ENCODE data around the gene STX16. TPM values are rescaled to one million over a fixed set of nuclear protein-coding genes. Genes with fewer than 3 reads are reported as not detected.

STX16 gene
- total RNA-seq = 44.5 to 58.1 TPM (median 50.4 TPM) in 3 replicates
- long read RNA-seq, full-length matches to known transcripts = 6 of 13 reads
- long read RNA-seq, partial matches to known transcripts = 2 of 13 reads
- long read RNA-seq, other reads (novel, unspliced or antisense) = 5 of 13 reads

GRCh38 chr20:58650776-58651558, at the start of gene STX16:
Gene STX16 (plus strand): TSS chr20:58651283. CDS start chr20:58652007, 724 bp downstream.
- H3K27ac Mint-ChIP-seq (ENCODE audit: unreplicated experiment) = peak within 1 kb of the TSS; percentile 99
- H3K9me3 Mint-ChIP-seq (ENCODE audit: low read depth) = no peaks in the 10 kb centered on the region
- peak within 1 kb of the TSS; percentile 96 for H3K4me3 Mint-ChIP-seq (ENCODE audit: unreplicated experiment)
- no peaks in the 10 kb centered on the region for H3K36me3 Mint-ChIP-seq (ENCODE audit: low read depth)
- H3K27me3 Mint-ChIP-seq (ENCODE audit: low read depth) = no peaks in the 10 kb centered on the region
- H3K4me1 Mint-ChIP-seq (ENCODE audit: low read depth) = peaks cover 42% of the 10 kb centered on the region
- no peak for DNase-seq (ENCODE audit: low spot score)
- peak; percentile 88 for TF ChIP-seq CTCF (IDR thresholded peaks at IDR 0.05)

- H3K4me3 Mint-ChIP-seq (ENCODE audit: unreplicated experiment) = no peak overlapping the region
- DNase-seq (ENCODE audit: low spot score) = no peak
- peaks cover 29% of the 10 kb centered on the region for H3K4me1 Mint-ChIP-seq (ENCODE audit: low read depth)
- peaks cover 3% of the 10 kb centered on the region for H3K9me3 Mint-ChIP-seq (ENCODE audit: low read depth)
- no peaks in the 10 kb centered on the region for H3K36me3 Mint-ChIP-seq (ENCODE audit: low read depth)
- no peak overlapping the region for H3K27ac Mint-ChIP-seq (ENCODE audit: unreplicated experiment)
- TF ChIP-seq CTCF (IDR thresholded peaks at IDR 0.05) = no peak
- H3K27me3 Mint-ChIP-seq (ENCODE audit: low read depth) = no peaks in the 10 kb centered on the region
Measured at GRCh38 chr20:58602124-58602523, 49.0 kb upstream of the STX16 start.

GRCh38 chr20:58603721-58604120, 47.4 kb upstream of the STX16 start:
- no peaks in the 10 kb centered on the region for H3K27me3 Mint-ChIP-seq (ENCODE audit: low read depth)
- no peak for DNase-seq (ENCODE audit: low spot score)
- peaks cover 3% of the 10 kb centered on the region for H3K9me3 Mint-ChIP-seq (ENCODE audit: low read depth)
- peaks cover 14% of the 10 kb centered on the region for H3K4me1 Mint-ChIP-seq (ENCODE audit: low read depth)
- H3K36me3 Mint-ChIP-seq (ENCODE audit: low read depth) = no peaks in the 10 kb centered on the region
- TF ChIP-seq CTCF (IDR thresholded peaks at IDR 0.05) = no peak
- H3K4me3 Mint-ChIP-seq (ENCODE audit: unreplicated experiment) = no peak overlapping the region
- peak overlapping the region; percentile 50 for H3K27ac Mint-ChIP-seq (ENCODE audit: unreplicated experiment)

- no peaks in the 10 kb centered on the region for H3K27me3 Mint-ChIP-seq (ENCODE audit: low read depth)
- peaks cover 3% of the 10 kb centered on the region for H3K9me3 Mint-ChIP-seq (ENCODE audit: low read depth)
- H3K36me3 Mint-ChIP-seq (ENCODE audit: low read depth) = no peaks in the 10 kb centered on the region
- TF ChIP-seq CTCF (IDR thresholded peaks at IDR 0.05) = no peak
- no peak overlapping the region for H3K4me3 Mint-ChIP-seq (ENCODE audit: unreplicated experiment)
- peak overlapping the region; percentile 50 for H3K27ac Mint-ChIP-seq (ENCODE audit: unreplicated experiment)
- no peak for DNase-seq (ENCODE audit: low spot score)
- H3K4me1 Mint-ChIP-seq (ENCODE audit: low read depth) = peaks cover 14% of the 10 kb centered on the region
Measured at GRCh38 chr20:58604128-58604881, 46.8 kb upstream of the STX16 start.
